SIG-M5 treated with dmso at 0.1 percent for 504 hours (cell line): ENCODE results near the gene TNNT2.

Source experiments
- DNase-seq: peaks from one replicate; lab custom pipeline; 2025; ENCODE audit not compliant: unreplicated experiment; lab: John Stamatoyannopoulos, UW

The TNNT2 gene

GRCh38 chr1:201378804-201379203, 1.3 kb upstream of the TNNT2 start:
- DNase-seq: no peak

- no peak for DNase-seq
Observed at GRCh38 chr1:201376464-201377374, 761 bp downstream of the TNNT2 start.

GRCh38 chr1:201376107-201376463, 1.4 kb downstream of the TNNT2 start:
- DNase-seq: no peak

- no peak for DNase-seq
Observed at GRCh38 chr1:201375169-201375568, 2.3 kb downstream of the TNNT2 start.

GRCh38 chr1:201374364-201374763, 3.1 kb downstream of the TNNT2 start:
- DNase-seq: no peak

- DNase-seq: no peak
Observed at GRCh38 chr1:201371792-201372191, 5.7 kb downstream of the TNNT2 start.

- no peak for DNase-seq
Observed at GRCh38 chr1:201371276-201371675, 6.2 kb downstream of the TNNT2 start.

GRCh38 chr1:201370500-201370899, 7.0 kb downstream of the TNNT2 start:
- DNase-seq: no peak

- no peak for DNase-seq
Observed at GRCh38 chr1:201369209-201369608, 8.3 kb downstream of the TNNT2 start.

GRCh38 chr1:201366696-201367095, 10.8 kb downstream of the TNNT2 start:
- DNase-seq: no peak

GRCh38 chr1:201365251-201365650, 12.2 kb downstream of the TNNT2 start:
- DNase-seq: no peak

- DNase-seq: no peak
Observed at GRCh38 chr1:201364808-201365105, 12.7 kb downstream of the TNNT2 start.

GRCh38 chr1:201363467-201363866, 14.0 kb downstream of the TNNT2 start:
- no peak for DNase-seq

GRCh38 chr1:201362906-201363305, 14.6 kb downstream of the TNNT2 start:
- no peak for DNase-seq

GRCh38 chr1:201361652-201362504, 15.6 kb downstream of the TNNT2 start:
- DNase-seq: peak; percentile 21

GRCh38 chr1:201360901-201361651, 16.4 kb downstream of the TNNT2 start:
- no peak for DNase-seq

GRCh38 chr1:201360486-201360885, 17.0 kb downstream of the TNNT2 start:
- no peak for DNase-seq

- no peak for DNase-seq
Observed at GRCh38 chr1:201359873-201360210, 17.6 kb downstream of the TNNT2 start.

GRCh38 chr1:201359031-201359872, 18.2 kb downstream of the TNNT2 start:
- DNase-seq: no peak

GRCh38 chr1:201358596-201358995, 18.9 kb downstream of the TNNT2 start:
- no peak for DNase-seq
